Rectal smooth muscle tissue (tissue), 1 donor: ENCODE data around the gene REN.

Source experiments
- H3K27ac ChIP-seq: one replicate; pipeline ENCODE4 v1.7.0; 2013; ENCODE audit warnings: low read depth, low read length, inconsistent platforms
- H3K27me3 ChIP-seq: one replicate; pipeline ENCODE4 v1.7.0; 2013; ENCODE audit warnings: low read length; ENCODE audit not compliant: control insufficient read depth, insufficient read depth
- H3K36me3 ChIP-seq: one replicate; pipeline ENCODE4 v1.7.0; 2013; ENCODE audit warnings: low read length; ENCODE audit not compliant: control insufficient read depth, insufficient read depth
- H3K4me1 ChIP-seq: one replicate; pipeline ENCODE4 v1.7.0; 2013; ENCODE audit warnings: low read length; ENCODE audit not compliant: control insufficient read depth, insufficient read depth
- H3K4me3 ChIP-seq: one replicate; pipeline ENCODE4 v1.7.0; 2013; ENCODE audit warnings: low read length
- H3K9ac ChIP-seq: one replicate; pipeline ENCODE4 v1.7.0; 2013; ENCODE audit warnings: low read length

The REN gene

DNA sequence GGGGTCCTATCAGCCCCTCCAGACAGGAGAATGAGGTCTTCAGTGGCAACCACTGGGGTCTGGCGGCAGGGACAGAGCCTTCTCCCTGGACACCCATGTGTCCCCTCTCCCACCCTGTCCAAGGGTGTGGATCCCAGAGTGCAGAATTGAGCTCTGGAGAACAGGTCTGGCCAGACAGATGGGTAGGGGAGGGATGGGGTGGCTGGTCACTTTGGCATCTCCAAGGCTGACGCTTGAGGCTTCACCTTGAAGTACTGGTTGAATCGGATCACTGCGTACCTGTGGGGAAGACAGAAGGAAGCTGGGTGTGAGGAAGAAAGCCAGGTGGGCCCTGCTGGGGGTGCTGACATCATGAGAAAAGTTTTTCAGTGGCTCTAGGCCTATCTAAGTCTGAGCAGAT, 34.2 kb downstream of the REN start:
- Histone ChIP-seq H3K27ac (no peak overlapping the region), H3K4me3 (no peak overlapping the region), H3K36me3 (no peaks in the 10 kb centered on the region), H3K27me3 (no peaks in the 10 kb centered on the region), H3K4me1 (no peaks in the 10 kb centered on the region), H3K9ac (no peak overlapping the region)

DNA sequence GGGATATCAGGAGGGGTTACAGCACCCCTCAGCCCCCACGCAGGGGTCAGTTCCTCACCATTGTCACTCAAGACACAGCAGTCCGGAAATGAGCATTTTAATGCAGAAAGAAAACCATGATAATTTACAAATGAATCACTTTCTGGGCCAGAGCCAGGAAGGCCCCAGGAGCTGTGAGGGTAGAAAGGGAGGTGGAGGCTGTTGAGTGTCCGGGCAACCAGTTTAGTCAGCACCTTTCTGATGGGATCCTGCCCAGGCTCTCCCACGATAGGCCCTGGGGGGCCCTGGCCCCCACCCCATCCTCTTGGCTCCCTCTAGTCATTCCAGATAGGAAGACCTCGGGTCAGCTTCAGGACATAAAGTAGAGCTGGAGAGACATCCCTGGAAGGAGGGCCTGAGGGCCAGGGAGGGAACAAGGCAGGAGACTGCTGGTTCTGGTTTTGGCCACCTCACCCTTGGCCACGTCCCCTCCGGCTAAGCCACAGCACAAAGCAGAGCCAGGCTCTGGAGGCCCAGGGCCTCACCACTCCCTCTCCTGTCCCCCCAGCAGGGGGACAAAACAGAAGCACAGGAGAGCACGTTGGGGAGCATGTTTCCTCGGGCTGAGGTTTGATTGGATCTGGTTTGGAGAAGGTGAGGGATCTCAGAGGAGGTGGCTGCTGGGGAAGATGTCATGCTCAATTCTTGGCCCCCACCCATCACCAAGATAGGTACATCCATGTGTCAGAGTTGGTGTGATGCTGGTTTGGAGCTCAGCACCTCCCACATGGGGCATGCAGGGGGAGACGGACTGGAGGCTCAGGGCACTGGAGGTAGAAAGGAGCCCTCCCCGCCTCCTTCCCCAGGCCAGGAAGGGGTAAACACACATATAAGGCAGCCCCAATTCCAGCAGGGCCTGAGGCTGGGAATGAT, 34.9 kb downstream of the REN start:
- Histone ChIP-seq H3K36me3 (no peaks in the 10 kb centered on the region), H3K27ac (no peak overlapping the region), H3K4me1 (no peaks in the 10 kb centered on the region)

DNA sequence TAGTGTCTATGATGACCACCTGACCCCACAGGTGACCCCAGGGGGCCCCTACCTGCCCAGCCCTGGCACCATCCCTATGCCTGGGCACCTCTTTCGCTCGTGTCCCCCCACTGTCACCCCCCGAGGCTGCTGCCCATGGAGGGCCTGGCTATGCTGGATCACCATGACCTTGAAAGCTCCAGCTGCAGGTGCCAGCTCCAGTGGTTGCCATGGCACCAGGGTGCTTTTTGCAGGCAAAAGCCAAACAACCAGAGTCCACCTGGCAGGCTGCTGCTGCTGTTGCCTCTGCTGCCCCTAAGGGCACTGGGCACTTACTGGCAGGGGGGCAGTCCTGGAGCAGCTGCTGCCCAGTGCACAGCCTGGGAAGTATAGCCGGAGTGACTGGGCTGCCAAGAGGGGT, 36.0 kb downstream of the REN start:
- H3K27ac ChIP-seq: no peak overlapping the region
- H3K9ac ChIP-seq: no peak overlapping the region

More for the DNA sequence above, 34.9 kb downstream of the REN start:
- no peak overlapping the region for H3K9ac ChIP-seq
- H3K4me3 ChIP-seq: no peak overlapping the region
- H3K27me3 ChIP-seq: no peaks in the 10 kb centered on the region

DNA sequence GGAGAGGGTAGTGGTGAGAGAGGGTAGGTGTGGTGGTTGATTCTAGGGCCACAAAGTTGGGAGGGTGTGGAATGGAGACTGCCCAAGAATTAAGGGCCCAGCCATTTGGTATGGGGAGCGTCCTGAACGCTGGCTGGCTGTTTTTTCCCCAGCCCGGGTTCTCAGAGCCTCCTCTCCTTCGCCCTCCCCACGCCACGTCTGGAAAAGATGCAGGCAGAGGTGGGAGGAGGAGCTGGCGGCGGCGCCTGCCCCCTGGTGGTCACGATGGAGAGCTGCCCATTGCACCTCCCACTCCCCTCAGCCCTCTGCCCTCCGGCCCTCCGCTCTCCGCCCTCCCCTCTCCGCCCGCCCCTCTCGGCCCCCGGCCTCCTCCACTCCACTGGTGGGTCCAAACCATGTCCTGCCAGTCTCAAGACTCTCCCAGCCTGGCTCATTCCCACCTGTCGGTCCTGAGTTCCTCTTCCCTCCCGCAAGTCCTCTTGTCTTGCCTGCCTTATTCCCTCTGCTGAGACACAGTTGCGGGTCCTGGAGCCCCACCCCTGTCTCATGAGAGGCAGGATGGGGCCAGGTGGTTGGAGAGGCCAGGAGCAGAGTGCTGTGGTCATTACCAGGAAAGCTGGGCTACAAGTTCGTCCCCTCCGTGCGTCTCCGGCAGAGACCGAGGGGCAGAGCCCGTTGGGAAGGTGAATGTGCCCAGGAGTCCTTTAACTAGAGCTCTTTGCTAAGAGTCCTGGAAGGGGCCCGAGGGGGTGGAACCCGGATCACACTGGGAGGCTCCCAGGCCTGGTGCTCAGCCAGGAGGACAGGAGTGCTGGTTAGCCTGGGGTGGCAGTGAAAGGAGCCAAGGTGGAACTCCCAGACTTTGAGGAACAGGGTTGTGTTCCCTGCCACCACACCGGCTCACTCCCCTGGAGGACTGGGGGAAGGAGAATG, 36.9 kb downstream of the REN start:
- no peak overlapping the region for H3K27ac ChIP-seq
- no peaks in the 10 kb centered on the region for H3K36me3 ChIP-seq
- H3K4me3 ChIP-seq: peak overlapping the region; percentile 35
- no peak overlapping the region for H3K9ac ChIP-seq
- H3K4me1 ChIP-seq: no peaks in the 10 kb centered on the region
- H3K27me3 ChIP-seq: no peaks in the 10 kb centered on the region

More for the DNA sequence above, 36.0 kb downstream of the REN start:
- H3K4me3 ChIP-seq: no peak overlapping the region
- H3K4me1 ChIP-seq: no peaks in the 10 kb centered on the region
- no peaks in the 10 kb centered on the region for H3K36me3 ChIP-seq
- no peaks in the 10 kb centered on the region for H3K27me3 ChIP-seq

DNA sequence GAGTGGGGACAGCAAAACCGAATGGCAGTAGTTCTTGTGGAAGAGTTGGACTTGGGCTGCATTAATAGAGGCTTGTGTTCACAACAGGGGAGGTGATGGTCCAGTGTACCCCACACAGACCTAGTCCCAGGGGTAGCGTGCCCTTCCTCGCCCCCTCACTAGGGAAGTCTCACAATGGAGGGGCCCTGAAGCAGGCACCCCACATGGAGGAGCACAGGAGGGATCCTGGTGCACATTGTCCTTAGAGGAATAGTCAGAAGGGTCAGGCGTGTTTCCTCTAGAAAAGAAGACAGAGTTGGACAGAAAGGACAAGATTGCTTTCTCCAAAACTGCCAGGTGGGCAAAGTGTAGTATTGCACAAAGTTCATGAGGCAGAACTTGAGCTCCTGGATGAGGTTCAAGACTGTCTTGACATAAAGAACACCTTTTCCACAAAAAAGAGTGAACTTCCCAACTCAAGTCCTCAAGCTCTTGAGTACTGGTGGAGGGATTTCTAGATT, 37.6 kb downstream of the REN start:
- no peak overlapping the region for H3K9ac ChIP-seq
- H3K4me3 ChIP-seq: no peak overlapping the region
- H3K4me1 ChIP-seq: no peaks in the 10 kb centered on the region
- H3K27me3 ChIP-seq: no peaks in the 10 kb centered on the region
- no peak overlapping the region for H3K27ac ChIP-seq
- H3K36me3 ChIP-seq: peaks cover 3% of the 10 kb centered on the region

DNA sequence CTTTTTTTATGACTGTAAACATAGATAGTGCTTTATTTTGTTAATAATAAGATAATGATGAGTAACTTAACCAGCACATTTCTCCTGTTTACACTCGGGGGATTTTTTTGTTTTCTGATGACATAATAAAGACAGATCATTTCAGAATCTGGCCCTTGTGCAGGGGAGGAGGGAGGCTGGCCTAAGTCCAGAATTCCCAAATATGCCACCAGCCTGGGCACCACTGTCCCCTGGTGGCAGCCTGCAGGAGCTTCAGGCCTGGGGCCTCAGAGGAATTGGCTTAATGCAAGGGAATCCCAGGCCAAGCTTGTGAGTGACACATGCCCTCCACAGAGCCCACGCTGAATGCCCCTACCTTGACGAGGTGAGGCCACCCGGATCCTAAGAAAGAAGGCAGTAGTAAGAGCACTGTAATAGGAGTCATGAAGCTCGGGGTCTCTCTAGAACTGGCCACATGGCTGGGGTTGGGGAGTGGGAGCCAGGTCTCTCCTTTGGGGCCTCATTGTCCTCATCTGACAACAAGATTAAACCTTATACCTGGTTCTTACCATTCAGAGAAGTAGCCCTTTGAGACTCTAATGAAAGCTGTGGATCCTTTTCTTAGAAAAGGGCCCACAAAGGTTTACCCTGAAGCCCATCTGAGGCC, 38.4 kb downstream of the REN start:
- peaks cover 9% of the 10 kb centered on the region for H3K36me3 ChIP-seq
- H3K27ac ChIP-seq: no peak overlapping the region
- H3K4me3 ChIP-seq: no peak overlapping the region
- H3K4me1 ChIP-seq: no peaks in the 10 kb centered on the region
- no peak overlapping the region for H3K9ac ChIP-seq
- no peaks in the 10 kb centered on the region for H3K27me3 ChIP-seq

DNA sequence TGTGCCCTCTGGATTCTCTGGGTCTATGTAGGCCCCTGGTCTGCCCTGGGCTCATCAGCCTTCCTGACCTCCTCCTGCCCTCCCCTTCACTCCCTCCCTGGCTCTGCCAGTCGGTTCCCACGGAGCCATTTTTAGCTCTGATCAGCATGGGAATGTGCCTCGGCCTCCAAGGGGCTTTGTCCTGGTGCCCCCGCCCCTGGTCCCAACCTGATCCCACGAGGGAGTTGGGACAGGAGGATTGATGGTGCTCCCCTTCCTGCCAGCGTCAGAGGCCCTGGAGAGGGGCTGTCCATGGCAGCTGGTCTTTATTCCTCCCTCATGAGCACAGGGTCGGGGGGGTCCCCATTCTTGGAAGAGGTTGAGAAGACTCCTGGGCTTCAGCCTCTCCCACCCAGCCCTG, 39.2 kb downstream of the REN start:
- H3K4me1 ChIP-seq: no peaks in the 10 kb centered on the region
- H3K36me3 ChIP-seq: peaks cover 14% of the 10 kb centered on the region
- H3K27ac ChIP-seq: no peak overlapping the region
- no peaks in the 10 kb centered on the region for H3K27me3 ChIP-seq
- no peak overlapping the region for H3K4me3 ChIP-seq
- no peak overlapping the region for H3K9ac ChIP-seq

DNA sequence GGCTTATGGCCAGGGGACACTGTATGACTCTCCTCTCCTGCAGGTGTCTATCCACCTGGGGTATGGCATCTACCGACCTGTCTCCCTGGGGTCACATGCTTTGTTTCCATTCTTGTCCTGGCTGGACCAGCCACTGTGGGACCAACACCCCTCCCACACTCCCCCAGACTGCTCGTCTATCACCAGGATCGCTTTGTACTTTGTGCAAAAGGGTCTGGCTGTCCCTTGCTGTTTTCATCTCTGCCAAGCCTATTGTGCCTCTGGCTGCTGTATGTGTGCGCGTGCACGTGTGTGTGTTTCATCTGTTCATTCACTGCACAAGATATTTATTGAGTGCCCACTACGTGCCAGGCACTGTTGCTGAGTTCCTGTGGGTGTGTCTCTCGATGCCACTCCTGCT, 39.8 kb downstream of the REN start:
- H3K27me3 ChIP-seq: no peaks in the 10 kb centered on the region
- H3K4me3 ChIP-seq: no peak overlapping the region
- no peak overlapping the region for H3K27ac ChIP-seq
- H3K36me3 ChIP-seq: peaks cover 14% of the 10 kb centered on the region
- no peaks in the 10 kb centered on the region for H3K4me1 ChIP-seq
- H3K9ac ChIP-seq: no peak overlapping the region

DNA sequence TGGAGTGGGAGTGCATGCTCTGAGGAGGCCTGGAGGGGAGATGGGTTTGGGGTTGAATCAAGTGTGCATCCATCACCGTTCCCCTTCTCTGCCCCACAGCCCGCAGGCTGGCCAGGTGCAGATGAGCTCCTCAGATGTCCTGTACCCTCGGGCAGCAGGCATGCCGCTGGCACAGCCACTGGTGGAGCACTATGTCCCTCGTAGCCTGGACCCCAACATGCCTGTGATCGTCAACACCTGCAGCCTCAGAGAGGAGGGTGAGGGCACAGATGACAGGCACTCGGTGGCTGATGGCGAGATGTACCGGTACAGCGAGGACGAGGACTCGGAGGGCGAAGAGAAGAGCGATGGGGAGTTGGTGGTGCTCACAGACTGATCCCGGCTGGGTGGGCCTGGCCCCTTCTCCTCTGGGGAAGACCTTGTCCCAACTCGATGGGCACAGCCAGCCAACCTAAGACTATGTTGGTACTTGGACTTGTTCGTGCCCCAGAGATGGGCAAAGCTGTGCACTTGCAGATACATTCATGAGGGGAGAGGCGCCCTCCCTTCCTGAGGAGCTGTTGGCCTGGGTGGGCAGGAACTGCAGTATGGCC, 40.3 kb downstream of the REN start:
- no peak overlapping the region for H3K4me3 ChIP-seq
- H3K36me3 ChIP-seq: peaks cover 14% of the 10 kb centered on the region
- no peak overlapping the region for H3K27ac ChIP-seq
- no peaks in the 10 kb centered on the region for H3K4me1 ChIP-seq
- H3K9ac ChIP-seq: no peak overlapping the region
- H3K27me3 ChIP-seq: no peaks in the 10 kb centered on the region

DNA sequence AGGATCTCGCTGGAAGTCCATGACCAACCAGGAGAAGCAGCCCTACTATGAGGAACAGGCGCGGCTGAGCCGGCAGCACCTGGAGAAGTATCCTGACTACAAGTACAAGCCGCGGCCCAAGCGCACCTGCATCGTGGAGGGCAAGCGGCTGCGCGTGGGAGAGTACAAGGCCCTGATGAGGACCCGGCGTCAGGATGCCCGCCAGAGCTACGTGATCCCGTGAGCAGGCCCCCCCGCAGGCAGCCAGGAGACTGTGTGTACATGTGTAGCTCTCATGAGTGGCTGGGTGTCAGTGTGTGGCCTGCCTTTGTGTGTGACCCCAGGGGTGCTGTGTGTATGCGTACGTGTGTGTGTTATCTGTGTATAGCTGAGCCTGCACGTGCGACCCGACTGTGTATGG, 41.5 kb downstream of the REN start:
- H3K27me3 ChIP-seq: no peaks in the 10 kb centered on the region
- H3K4me3 ChIP-seq: no peak overlapping the region
- H3K27ac ChIP-seq: no peak overlapping the region
- H3K4me1 ChIP-seq: no peaks in the 10 kb centered on the region
- H3K36me3 ChIP-seq: peaks cover 14% of the 10 kb centered on the region
- H3K9ac ChIP-seq: no peak overlapping the region

DNA sequence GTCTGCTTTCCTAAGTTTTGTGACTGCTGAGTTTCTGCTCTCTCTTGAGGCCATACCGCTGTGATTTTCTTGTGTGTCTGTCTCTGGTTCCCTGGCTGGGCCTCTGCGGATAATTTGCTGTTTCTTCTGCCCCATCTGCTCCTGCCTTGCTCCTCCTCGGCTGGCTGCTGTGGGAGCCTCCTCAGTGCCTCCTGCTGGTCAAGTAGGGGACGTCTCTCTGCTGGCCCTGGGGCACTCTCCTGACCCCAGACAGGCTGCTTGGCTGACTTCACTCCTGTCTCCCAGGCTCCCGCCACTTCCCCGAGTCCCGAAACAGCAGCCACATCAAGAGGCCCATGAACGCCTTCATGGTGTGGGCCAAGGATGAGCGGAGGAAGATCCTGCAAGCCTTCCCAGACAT, 42.8 kb downstream of the REN start:
- no peak overlapping the region for H3K27ac ChIP-seq
- no peak overlapping the region for H3K4me3 ChIP-seq
- peaks cover 14% of the 10 kb centered on the region for H3K36me3 ChIP-seq
- H3K9ac ChIP-seq: no peak overlapping the region
- H3K4me1 ChIP-seq: no peaks in the 10 kb centered on the region
- H3K27me3 ChIP-seq: no peaks in the 10 kb centered on the region
